Activated T-helper 9 cell treated with anti-CD3 and anti-CD28 coated beads, Interleukin-2, amount 50 U/mL, for 16 hours (primary cell): ENCODE results near the gene PSENEN.
A peak's percentile ranks its signal among the peaks of the same experiment; 100 is the strongest.

Source experiments
- DNase-seq: peaks from one replicate; pipeline ENCODE4 v3.0.0-alpha.2; 2020; ENCODE audit warnings: low read depth

Gene PSENEN

GRCh38 chr19:35773020-35773806 is 27.8 kb downstream of the PSENEN start:
- no peak for DNase-seq

GRCh38 chr19:35774274-35775045 is 29.0 kb downstream of the PSENEN start:
- DNase-seq = no peak

DNA sequence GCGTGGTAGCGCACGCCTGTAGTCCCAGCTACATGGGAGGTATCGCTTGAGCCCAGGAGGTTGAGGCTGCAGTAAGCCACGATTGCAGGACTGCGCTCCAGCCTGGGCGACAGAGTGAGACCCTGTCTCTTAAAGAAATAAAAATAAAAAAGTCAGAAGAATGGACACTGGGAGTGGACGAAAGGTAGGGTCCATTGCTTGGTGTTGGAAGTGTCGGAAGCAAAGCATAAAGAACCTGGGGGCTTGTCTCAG is 29.5 kb downstream of the PSENEN start:
- no peak for DNase-seq

GRCh38 chr19:35775298-35776101 is 30.0 kb downstream of the PSENEN start, which contains the start of gene ARHGAP33:
ARHGAP33 (plus strand) TSS chr19:35775564; CDS start chr19:35775659, 95 bp downstream.
- DNase-seq = peak; percentile 97

- no peak for DNase-seq
Measured at GRCh38 chr19:35776102-35776788, 30.8 kb downstream of the PSENEN start.

- no peak for DNase-seq
Measured at GRCh38 chr19:35777086-35777841, 31.8 kb downstream of the PSENEN start.

- DNase-seq = no peak
Measured at GRCh38 chr19:35777961-35778360, 32.5 kb downstream of the PSENEN start.

DNA sequence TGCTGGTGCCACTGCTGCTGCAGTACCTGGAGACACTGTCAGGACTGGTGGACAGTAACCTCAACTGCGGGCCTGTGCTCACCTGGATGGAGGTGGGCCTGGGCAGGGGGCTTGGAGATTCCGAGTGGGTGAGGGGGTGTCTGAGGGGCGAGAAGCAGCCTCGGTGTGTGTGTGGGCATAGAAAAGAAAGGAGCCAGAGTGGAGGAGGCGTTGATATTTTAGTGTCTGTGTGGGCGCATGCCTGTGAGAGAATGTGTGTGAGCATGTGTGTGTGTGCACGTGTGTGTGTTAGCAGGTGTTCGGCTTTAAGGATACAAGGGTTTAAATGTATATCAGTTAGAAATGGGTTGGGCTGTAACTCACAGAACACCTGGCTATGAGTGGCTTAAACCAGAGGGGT is 33.6 kb downstream of the PSENEN start:
- DNase-seq = no peak

DNA sequence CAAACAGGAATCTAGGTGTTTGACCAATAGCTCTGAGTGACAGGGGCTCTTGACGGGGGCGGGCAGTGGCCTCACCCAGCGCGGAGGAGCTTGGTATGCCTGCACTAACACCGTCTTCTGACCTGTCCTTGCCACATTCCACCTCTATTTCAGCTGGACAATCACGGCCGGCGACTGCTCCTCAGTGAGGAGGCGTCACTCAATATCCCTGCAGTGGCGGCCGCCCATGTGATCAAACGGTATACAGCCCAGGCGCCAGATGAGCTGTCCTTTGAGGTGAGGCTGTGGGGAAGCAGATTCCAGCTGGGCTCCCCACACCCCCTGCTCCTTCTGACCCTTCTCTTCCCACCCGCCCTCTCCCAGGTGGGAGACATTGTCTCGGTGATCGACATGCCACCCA is 34.6 kb downstream of the PSENEN start:
- no peak for DNase-seq

DNA sequence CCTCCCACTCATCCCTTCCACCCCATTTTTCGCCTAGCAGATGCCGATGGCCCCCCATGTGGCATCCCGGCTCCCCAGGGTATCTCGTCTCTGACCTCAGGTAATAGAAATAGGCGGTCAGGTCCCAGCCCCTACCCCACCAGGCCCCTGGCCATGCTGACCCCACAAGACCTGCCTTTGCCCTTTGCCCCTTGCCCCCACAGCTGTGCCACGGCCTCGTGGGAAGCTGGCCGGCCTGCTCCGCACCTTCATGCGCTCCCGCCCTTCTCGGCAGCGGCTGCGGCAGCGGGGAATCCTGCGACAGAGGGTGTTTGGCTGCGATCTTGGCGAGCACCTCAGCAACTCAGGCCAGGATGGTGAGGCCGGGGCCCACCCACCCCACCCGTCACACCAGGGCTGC is 35.3 kb downstream of the PSENEN start:
- no peak for DNase-seq

DNA sequence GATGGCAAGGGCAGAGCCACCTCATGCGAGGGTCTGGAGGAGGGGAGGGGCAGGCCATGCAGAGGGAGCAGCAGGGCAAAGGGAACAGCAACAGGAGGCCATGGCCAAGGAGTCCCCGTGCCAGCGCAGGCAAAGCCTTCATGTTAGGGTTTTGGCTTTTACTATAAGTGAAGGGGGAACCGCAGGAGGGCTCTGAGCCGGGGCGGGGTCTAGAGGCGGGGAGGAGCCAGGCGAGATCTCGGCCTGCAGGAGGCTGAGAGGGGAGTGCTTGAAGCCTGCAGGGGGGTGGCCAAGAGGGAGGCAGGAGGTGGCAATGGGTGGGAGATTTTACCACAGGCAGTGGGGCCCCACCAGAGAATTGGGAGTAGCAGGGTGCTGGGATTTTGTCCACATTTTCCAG is 36.2 kb downstream of the PSENEN start:
- no peak for DNase-seq

DNA sequence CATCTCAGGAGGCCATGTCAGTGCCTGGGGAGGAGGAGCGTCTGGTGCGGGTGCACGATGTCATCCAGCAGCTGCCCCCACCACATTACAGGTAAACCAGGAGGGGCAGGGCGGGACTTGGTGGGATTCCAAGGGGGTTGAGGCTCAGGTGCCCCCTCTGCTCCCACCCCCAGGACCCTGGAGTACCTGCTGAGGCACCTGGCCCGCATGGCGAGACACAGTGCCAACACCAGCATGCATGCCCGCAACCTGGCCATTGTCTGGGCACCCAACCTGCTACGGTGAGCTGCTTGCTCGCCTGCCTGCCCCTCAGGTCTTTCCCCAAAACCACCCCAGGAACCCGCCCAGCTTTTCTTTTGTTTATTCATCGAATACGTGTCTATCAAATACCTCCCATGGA is 37.1 kb downstream of the PSENEN start:
- no peak for DNase-seq

- no peak for DNase-seq
Measured at GRCh38 chr19:35783469-35784434, 38.3 kb downstream of the PSENEN start.

DNA sequence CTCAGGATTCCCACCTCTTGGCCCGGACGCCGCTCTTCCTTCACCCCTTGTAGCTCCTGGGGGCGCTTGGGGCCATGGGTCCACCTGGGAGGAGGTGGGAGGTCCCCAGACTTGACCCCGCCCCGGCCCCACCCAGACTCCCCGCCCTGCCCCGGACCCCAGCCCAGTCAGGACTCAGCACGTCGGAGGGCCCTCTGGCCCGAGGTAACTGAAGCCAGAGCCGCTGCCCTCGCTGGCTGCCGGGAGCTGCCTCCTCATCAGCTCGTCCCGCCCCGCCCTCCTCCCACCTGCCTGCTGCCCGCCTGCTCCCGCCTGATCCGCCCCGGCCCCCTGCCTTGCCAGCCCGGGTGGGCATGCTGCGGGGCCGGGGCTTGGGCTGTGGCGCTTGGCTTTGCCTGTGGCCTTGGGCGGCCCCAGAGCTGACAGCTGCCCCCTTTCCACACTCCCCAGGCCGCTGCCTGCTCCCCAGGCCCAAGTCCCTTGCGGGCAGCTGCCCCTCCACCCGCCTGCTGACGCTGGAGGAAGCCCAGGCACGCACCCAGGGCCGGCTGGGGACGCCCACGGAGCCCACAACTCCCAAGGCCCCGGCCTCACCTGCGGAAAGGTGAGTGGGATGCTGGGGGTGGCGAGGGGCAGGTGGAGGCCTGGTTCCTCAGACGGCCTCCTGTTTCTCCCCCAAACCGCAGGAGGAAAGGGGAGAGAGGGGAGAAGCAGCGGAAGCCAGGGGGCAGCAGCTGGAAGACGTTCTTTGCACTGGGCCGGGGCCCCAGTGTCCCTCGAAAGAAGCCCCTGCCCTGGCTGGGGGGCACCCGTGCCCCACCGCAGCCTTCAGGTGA is 39.3 kb downstream of the PSENEN start:
- DNase-seq = no peak

DNA sequence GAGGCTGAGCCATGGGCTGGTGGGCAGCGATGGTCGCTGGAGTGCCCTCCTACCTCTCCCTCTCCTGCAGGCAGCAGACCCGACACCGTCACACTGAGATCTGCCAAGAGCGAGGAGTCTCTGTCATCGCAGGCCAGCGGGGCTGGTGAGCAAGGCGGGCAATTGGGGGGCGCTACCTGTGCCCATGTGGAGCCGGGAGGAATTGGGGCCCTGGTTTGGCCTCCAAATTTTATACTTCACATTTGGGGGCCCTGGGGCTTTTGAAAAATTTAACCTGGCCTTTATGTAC is 39.8 kb downstream of the PSENEN start:
- no peak for DNase-seq

DNA sequence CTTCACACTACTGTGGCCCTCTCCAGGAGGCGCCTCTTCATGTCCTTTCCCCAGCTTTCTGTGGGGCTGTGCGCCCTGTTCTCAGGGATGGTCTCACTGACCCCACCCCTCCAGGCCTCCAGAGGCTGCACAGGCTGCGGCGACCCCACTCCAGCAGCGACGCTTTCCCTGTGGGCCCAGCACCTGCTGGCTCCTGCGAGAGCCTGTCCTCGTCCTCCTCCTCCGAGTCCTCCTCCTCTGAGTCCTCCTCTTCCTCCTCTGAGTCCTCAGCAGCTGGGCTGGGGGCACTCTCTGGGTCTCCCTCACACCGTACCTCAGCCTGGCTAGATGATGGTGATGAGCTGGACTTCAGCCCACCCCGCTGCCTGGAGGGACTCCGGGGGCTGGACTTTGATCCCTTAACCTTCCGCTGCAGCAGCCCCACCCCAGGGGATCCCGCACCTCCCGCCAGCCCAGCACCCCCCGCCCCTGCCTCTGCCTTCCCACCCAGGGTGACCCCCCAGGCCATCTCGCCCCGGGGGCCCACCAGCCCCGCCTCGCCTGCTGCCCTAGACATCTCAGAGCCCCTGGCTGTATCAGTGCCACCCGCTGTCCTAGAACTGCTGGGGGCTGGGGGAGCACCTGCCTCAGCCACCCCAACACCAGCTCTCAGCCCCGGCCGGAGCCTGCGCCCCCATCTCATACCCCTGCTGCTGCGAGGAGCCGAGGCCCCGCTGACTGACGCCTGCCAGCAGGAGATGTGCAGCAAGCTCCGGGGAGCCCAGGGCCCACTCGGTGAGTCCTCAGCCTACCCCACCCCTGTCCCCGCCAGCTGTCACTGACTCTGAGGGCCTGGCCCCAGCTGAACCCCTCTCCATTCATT is 41.1 kb downstream of the PSENEN start:
- DNase-seq = no peak

GRCh38 chr19:35787227-35787799 is 41.9 kb downstream of the PSENEN start:
- DNase-seq = no peak
